GM18526 (cell line): Measurements from ENCODE around the gene PUS10.
A peak's percentile ranks its signal among the peaks of the same experiment; 100 is the strongest.

Experiments
- POLR2A ChIP-seq: IDR thresholded peaks from 3 replicates; pipeline ENCODE4 v1.6.1; 2011; ENCODE audit not compliant: insufficient read length; ENCODE audit errors: extremely low read depth

Gene PUS10

DNA sequence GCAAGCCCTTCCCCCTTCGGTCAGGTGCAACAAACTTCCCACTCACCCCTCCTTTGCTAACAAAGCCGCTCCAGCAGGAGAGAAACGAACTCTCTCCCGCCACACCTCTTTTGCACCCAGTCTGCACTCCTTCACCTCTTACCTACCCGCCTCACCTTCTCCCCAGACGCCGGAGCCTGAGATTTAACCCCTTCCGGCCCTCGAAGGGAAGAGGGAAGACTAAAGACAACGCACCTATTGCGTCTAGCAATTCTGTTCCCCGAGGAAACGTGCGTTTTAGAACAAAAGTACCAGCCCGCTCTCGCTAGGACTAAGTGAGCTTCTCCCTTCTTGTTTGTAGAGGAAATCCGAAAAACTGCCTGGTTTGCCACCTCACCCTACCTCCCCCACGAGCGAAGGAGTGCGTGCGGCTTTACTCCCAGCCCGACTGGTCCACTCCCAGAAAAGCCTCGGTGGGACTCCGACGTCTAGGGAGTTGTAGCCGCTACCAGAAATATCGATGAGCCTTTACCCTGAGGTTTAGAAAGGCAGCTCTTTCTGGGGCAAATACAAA is 976 bp downstream of the PUS10 start:
- peak; percentile 51 for TF ChIP-seq POLR2A

DNA sequence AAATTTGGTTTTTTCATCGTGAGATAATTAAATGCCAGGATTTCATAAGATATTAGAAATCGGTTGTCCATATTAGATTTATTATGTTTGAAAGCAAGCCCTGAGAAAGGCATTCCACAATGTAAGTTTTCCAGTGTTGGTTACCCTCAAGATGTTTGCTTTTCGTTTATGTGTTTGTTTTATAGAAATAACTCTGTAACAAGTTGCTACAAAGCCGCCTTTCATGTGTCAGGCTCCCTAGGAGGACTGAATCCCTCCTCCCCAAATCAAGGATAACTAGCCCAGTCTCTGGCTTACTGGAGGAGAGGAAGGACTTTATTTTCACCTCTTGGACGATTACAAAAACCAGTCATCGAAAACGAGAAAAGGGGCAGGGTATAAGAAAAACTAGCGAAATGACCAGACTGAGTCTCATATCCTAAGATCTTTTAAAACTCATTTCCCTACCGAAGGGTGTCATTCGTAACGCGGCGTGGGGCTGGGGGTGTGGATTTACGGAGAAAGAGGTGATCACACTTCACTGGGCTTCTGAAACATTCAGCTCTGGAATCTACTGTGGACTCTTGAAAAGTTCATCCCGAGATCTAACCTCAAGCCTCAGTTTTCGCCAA is 1.6 kb downstream of the PUS10 start:
- TF ChIP-seq POLR2A, result no peak

DNA sequence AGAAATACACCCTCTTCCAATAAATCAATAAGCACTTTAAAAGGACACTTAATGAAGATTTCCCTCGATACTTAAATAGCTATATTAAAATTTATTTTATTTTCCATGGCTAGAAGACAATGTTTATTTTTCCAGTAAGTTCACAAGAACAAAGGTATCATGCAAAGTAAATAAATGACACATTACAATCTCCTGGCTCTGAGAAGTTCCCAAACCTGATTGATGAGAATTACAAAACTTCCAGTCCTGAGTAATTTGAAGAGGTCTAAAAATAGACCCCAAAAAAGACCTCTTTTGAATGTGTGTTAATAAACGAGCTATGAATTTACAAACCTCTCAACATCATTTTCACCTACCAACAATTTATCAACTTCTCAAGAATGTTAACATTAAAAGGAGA is 2.1 kb downstream of the PUS10 start:
- TF ChIP-seq POLR2A, result no peak

DNA sequence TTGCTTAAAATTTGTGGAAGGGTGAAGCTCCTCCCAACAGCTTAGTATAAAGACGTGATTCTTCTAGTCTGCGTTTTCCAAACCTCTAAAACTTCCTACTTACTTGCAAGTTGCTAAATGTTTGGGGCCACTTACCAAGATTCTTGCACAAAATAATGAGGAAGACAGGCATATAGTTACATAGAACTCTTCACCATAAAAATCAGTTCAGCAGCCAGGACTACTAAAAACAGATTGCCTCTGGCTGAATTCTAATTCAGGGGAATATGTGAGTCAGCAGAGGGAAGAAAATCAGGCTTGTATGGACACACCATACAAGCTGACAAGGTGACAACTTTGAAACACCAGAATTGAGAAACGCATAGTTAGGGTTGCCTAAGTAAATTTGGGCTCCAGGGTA is 3.3 kb downstream of the PUS10 start:
- no peak for TF ChIP-seq POLR2A

DNA sequence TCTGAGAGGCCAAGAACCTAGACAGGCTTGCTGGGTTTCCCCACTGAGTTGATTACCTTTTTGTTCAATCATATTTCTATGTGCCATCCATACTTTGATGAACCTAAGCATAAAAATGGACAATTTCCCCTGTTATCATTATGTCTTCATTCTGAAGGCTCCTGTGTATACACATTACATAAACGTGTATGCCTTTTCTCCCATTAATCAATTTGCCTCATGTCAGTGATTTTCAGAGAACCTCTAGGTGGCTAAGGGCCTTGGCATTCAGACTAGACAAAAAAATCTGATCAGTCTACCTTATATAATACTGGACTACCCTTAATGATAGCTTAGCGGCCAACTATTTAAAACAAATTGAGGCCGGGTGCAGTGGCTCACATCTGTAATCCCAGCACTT is 4.7 kb downstream of the PUS10 start:
- no peak for TF ChIP-seq POLR2A

DNA sequence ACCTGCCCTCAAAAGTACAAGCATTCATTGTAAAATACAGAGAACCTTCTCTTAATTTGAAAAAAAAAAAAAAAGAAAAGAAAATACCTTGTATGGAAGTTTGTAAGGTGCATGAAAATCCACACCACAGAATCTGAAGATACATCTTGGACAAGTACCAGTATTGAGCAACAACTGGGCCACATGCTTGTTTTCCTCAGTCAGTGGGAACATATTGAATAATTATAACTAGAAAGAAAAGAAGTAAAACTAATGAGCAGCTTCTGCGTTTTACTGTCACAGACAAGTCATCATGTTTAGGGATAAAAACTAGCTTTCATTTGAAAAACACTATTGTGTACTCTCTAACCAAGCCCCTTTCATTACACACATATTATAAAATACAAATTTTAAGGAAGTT is 6.4 kb downstream of the PUS10 start:
- no peak for TF ChIP-seq POLR2A

DNA sequence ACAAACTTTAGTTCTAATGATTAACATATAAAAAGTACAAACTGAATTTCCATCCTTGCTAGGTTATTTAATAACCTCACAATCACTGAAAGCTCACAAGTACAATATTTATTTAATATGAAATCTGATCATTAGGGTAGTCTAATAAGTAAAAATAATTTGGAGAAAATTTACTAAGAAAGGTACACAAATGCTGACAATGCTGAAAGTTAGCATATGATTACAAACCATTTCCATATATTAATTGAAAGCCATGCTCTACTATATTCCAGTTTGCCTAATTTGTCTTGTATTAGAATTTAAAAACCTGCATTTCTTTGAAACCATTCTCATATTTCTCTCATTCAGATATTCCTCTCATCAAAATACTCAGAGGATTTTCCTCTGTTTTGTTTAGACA is 8.7 kb downstream of the PUS10 start:
- no peak for TF ChIP-seq POLR2A

DNA sequence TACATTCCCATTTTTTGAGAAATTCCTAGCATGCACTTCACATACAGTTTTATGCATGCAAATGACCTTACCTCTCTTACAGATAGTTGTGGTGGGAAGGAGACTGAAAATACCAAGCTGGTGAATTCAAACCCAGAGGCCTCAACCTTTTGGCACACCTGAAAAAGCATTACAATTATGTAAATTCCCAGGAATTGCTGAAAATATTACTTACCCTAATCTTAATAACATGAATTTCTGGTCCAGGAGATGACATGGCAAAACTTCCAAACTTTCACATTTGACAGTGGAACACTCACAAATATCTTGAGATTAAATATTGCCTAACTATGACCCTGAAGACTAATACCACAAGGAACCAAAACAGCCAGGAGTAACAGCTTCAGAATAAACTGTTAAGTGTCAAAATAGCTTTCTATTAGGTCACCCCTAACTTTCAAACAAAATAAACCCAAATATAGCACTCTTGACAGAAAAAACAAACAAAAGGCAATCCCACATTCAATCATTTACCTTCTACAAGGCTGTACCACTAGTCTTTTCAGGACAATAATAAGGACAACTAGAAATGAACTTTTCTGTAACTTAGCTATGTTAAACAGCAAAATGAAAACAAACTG is 11.5 kb downstream of the PUS10 start:
- TF ChIP-seq POLR2A, result no peak

DNA sequence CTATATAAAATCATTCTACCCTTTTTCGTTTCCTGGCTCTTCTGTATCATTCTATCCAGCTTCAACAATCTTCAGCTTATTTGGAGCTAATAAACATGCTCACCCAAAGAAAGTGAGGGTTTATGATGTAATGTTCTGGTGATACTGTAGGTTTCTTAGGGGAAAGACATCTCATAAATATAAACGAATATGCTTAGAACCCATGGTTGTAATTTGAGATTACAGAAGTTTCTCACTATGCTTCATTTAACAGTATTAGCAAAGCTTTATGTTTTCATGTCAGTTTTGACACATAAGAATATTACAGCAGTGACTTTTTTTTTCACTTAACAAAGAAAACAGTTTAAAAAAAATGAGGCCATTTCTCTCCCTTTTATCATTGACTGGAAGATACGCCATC is 12.3 kb downstream of the PUS10 start:
- no peak for TF ChIP-seq POLR2A

DNA sequence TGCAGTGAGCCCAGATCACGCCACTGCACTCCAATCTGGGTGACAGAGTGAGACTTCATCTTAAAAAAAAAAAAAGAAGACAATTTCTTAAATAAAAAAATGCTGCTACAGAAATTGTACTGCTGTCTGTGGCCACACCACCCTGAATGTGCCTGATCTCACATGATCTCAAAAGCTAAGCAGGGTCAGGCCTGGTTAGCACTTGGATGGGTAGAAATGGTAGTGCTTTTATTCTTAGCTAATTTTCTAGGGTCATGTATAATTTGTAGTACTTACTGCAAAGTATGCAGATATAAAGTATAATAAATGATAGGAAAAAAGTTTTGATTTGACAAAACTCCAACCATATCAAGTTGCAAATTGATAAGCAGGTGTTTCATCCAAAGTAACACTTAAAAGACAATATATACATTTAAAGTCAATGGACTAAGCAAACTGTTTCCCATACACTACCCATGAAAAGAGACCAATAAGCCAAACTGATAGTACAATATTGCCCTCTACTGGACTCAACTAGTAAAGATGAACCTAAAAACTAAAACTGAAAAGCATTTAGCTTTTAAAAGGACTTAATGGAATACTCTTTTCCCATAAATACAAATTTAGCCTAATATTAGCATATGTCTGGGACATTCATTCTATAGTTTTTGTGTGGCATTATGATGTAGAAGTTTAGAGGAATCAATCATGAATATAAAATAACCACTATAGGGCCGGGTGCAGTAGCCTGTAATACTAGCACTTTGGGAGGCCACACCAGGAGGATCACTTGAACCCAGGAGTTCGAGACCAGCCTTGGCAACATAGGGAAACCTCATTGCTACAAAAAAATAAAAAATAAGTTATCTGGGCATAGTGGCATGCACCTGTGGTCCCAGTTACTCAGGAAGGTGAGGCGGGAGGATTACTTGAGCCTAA is 19.2 kb downstream of the PUS10 start:
- no peak for TF ChIP-seq POLR2A

DNA sequence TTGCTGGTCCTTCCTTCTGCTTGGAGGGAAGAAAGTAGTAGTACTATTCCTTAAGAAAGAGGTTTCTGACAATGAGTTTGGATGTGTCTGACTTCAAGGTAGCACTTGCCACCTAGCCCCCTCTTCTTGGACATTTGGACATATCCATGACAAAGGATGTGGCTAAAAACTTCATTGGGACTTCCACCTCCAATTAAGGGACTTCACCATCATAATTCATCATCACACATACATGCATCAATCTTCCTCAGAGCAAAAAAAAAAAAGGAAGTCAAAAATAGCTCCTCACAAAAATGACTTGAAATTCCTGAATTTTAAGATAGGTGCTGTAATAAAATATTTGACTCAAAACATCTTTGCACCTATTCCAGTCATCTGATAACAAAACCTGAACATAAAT is 23.9 kb downstream of the PUS10 start:
- TF ChIP-seq POLR2A, result no peak

DNA sequence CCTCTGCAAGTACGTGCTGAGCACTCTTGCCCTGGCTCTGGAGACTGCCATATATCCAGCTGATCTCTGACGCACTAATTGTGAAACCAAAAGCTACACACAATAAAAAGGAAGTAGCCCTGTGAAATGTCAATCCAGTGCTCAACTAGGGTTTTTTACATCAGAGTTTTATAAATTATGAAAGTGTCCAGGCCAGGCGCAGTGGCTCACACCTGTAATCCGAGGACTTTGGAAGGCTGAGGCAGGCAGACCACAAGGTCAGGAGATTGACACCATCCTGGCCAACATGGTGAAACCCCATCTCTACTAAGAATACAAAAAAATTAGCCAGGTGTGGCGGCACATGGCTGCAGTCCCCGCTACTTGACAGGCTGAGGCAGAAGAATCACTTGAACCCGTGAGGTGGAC is 25.1 kb downstream of the PUS10 start:
- no peak for TF ChIP-seq POLR2A

DNA sequence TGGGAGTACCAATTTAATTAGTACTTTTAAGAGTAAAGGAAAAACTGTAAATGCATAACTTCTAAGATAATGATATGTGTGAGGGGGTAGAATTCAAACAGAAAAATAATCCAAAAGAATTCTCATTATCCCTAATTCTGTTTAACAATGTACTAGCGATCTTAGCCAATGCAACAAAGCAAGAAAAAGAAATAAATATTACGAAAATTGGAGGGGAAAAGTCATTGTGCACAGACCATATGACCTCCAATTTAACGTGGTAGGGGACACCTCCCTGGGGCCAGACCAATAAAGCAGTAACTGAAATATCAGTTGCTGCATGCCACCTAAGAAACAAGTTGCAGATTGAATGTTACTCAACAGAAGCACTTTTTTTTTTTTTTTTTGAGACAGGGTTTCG is 26.4 kb downstream of the PUS10 start:
- TF ChIP-seq POLR2A, result no peak

DNA sequence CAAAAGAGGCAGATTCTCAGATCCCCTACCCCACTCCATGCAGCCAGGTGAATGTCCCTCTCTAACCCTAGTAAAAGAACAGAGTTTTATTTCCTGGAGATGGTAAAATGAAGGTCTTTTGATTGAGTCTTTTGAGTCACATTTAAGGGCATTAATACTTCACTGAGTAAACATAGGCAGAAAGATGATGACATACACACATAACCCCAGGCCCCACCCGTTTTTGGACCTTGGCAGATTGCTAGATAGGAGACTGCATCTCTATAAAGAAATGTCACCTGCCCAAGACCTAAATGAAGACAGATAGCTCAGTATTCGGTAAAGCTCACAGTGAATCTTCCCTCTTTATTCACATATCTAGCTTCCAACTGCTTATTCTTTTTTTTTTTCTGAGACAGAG is 28.8 kb downstream of the PUS10 start:
- no peak for TF ChIP-seq POLR2A

DNA sequence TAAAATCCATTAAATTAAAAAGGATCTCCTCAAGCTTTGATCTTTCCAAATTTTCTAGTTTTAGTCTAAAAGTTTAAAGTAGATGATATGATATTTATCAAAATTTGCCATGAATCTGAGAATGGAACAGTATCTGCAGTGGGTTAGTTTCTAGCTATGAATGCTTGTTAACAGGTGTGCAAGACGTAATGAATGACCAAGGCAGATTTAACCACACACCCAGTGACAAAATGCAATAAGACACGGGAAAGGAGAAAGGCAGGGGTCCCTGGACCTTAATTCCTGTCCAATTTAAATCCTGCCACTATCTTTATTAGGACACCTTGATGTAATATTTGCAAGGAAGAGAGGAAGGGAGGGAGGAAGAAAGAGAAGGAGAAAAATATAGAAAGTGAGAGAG is 31.0 kb downstream of the PUS10 start:
- TF ChIP-seq POLR2A, result no peak

DNA sequence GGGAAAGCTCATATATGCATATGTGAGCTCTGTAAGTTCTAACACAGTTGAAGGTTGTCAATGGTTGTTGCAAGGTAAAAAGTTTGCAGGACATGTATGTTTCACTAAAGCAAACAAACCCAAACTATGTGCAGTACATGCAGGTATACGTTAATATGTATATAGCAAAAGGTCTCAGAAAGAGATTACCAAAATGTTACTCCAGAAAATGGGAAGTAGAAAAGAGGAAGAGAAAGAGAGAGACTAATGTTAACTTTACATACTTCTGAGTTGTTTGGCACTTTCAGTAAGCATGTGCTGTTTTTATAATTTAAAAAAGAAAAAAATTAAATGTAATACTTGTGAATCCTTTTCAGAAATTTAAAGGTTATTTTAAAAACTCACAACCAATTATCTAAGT is 33.3 kb downstream of the PUS10 start:
- TF ChIP-seq POLR2A, result no peak
